GM19025 (cell line): ENCODE measurements around the gene TJP2.

ENCODE experiments used
- ATAC-seq: cut with Tn5 transposase; IDR thresholded peaks from one replicate; pipeline ENCODE4 v1.9.1; 2021; ENCODE audit warnings: mild to moderate bottlenecking, low read depth, moderate library complexity; ENCODE audit not compliant: unreplicated experiment

The TJP2 gene

DNA sequence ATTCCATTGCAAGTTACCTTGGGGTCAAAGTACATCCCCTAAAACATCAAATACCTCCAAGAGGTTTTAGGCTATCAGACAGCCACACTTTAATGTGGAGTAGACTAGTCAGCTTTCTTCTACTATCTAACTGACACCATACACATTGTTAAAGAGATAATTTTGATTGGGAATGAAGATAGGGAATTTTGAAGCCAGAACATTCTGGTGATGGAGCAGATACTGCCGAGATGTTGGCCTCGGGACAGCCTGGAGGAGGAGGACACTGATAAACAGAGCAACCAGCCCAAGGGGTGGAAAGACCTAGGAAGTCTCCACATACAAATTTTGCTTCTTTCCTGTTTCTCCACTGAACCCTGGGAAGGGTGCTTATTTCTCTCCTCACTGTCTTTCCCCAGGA is 14.9 kb downstream of the TJP2 start:
- no peak for ATAC-seq

- ATAC-seq: peak; percentile 75
Observed at GRCh38 chr9:69190086-69190862, 16.2 kb downstream of the TJP2 start.

GRCh38 chr9:69190863-69191181 is 16.7 kb downstream of the TJP2 start:
- ATAC-seq: no peak

GRCh38 chr9:69191231-69191630 is 17.2 kb downstream of the TJP2 start:
- no peak for ATAC-seq

GRCh38 chr9:69192214-69192613 is 18.1 kb downstream of the TJP2 start:
- ATAC-seq: no peak

GRCh38 chr9:69193685-69194032 is 19.6 kb downstream of the TJP2 start:
- no peak for ATAC-seq

- ATAC-seq: no peak
Observed at GRCh38 chr9:69194702-69195418, 20.8 kb downstream of the TJP2 start.

DNA sequence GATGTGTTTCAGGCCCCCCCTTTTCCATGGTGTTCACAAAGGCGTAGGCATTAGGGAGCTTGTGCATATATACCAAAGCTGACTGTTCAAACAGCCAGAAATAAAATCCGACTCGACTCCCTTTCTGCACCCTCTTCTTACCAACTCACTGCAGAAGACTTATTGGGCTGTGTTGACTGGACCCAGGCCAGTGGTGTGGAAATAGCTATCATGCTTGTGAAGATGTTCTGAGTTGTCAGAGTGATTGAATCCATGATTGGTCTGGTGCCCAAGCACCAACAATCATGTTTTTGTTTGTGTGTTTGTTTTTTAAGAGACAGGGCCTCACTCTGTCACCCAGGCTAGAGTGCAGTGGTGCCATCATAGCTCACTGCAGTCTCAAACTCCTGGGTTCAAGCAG is 21.6 kb downstream of the TJP2 start:
- ATAC-seq: no peak

DNA sequence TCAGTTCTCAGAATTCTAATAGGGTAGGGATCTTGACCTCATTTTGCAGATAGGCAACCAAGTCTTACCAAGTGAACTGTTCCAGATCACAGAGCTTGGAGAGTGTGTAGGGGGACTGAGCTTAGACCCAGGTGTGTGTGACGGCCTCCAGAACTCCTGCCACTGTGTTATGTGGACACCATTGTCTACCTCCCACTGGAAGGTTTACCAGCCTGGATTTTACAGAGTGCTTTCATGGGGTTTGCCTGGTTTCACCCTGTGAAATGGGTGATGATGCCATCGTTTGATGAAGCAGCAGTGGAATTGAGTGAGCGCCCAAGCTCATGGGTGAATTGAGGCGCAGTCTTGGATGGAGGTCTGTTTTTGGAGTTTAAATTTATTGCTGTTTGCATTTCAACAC is 23.6 kb downstream of the TJP2 start:
- no peak for ATAC-seq

DNA sequence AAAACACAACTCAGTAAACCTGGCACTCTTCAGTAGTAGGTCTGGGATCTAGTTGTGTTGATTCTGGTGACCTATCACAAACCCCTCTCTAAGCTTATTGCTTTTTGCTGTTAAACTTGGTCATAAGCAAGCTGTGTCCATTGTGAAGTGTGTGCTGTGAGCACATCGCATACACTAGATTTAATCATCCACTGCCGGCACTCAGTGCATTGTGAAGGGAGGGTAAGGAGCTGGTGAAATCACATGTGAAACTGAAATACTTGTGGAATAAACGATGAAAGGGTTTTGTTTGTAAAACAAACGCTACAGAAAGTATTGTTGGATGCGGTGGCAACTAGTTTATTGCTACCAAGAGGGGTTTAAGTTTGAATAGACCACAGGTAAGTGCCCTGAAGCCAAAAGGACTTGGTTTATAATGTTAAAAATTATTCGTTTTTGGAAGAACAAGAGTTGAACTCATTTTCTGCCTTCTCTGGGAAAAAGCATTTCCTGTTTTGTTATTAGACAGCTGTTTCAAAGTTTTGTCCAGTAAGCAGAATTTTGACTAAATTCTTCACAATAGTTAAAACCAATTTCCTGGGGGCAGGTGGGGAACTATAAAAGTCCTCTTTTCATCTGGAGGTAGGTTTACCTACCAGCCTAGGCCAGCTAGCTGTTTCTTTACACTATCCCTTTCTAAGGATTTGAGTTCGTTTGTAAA is 24.6 kb downstream of the TJP2 start:
- no peak for ATAC-seq

DNA sequence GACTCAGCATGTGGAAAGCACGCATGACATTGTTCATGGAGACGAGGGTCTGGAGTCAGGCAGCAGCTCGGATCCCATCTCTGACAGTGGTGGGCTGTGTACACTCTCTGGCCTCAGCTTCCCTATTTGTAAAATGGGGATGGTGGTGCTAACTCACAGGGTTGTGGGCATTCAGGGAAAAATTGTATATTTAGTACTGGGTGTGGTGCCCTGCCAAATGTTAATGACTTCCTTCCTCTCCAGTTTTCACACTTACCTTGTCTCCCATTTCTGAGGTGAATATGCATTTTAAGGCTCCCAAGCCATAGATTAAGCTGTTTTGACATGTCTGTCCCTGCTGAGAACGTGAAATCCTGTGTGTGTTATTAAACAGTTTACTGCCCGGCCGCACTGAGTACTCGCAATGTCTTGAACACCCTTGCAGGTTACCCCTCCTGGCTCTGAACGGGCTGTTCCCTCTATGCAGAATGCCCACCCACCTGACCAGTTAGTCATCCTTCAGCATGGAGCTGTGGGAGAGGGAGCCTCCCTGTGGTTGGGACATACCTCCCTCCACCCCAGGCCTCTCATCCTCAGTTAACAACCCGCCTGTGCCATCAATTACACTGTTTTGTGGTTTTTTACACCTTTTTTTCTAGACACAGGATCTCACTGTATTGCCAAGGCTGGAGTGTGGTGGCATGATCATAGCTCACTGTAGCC is 25.8 kb downstream of the TJP2 start:
- ATAC-seq: no peak

DNA sequence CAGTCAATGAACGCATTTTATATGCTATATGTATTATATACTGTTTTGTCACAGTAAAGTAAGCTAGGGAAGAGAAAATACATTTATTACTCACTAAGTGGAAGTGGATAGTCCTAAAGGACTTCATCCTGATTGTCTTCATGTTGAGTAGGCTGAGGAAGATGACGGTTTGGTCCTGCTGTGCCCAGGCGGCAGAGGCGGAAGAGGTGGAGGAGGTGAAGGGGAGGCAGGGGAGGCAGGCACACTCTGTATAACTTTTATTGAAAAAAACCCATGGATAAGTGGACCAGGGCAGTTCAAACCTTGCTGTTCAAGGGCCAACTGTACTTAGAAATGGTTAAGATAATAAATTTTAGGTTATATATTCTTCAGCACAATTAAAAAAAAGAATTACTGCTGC is 28.5 kb downstream of the TJP2 start:
- ATAC-seq: no peak

DNA sequence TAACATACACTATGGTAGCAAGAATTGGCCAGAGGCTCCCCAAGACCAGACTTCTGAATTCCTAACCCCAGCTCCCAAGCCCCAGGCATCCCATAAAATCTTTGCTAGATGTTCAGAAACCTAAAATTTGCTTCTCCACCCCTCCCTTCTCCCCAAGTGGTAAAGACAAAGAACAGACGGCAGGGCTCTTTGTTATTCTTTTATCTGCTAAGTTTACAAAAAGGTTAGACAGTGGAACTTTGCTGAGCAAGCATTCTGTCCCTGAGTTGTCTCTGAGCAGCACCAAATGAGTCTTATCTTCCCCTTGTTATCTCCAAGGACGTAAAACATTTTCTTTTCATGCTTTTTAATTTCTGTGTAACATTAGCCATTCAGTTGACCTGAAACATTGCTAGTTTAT is 30.2 kb downstream of the TJP2 start:
- no peak for ATAC-seq

DNA sequence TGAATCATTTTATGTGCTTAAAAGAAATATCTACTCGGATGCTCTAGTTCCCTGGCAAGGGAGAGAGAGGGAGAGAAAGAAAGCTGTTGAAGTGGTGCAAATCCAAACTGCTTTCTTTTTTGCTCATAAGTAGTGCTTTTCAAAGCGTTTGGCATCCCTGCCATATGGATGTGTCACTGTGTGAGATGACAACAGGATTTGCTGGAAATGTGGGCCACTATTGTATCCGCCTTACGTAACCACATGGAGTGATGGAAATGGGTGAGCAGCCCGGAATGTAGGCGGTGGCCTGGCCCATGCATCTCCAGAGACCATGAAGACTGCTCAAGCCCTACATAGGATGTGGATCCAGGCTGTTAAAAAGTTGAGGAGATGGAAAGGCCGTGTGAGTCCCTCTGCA is 30.8 kb downstream of the TJP2 start:
- no peak for ATAC-seq

DNA sequence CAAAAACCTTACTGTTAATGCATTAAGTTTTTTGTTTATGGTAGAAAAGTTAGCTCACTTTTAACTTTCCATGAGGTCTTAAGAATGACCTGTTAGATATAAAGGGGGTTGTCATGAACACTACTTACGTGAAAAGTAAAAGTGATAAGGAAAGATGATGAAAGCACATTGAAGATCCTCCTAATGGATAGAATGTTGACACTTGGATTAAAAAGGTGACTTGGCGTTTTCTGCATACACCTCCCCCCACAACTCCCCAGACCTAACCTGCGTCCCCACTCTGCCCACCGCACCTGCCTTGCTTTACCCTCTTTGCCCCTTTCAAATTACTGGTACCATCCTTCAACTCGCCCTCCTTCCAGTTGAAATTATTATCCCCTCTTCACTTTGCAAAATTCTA is 32.0 kb downstream of the TJP2 start:
- no peak for ATAC-seq

- no peak for ATAC-seq
Observed at GRCh38 chr9:69207503-69207902, 33.4 kb downstream of the TJP2 start.

DNA sequence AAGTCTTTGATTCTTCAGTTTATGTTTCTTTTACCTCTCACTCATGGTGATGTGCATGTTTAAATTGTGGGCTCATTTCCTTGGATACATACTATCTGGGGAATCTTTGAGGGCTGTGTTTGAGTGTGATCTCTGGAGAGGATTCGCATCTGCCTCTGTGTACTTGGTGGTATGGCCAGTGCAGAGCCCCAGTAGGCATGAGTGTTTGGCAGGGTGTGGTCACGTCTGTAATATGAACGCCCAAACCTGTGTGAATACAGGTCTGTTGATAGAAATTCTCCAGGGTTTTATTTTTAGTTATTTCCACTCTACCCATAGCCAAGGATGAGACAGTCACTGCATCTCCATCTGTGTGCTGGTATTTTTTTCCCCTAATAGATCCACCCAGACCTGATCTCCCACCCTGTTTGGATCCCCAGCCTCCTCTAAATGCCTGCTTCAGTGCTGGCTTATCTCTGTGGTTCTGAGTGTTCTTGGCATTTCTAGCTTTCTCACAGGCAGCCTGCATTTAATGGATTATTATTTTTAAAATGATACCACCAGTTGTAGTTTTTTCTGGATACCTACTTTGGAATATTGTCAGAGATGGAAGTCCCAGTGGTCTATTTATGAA is 37.5 kb downstream of the TJP2 start:
- no peak for ATAC-seq

GRCh38 chr9:69213647-69214046 is 39.6 kb downstream of the TJP2 start:
- no peak for ATAC-seq

DNA sequence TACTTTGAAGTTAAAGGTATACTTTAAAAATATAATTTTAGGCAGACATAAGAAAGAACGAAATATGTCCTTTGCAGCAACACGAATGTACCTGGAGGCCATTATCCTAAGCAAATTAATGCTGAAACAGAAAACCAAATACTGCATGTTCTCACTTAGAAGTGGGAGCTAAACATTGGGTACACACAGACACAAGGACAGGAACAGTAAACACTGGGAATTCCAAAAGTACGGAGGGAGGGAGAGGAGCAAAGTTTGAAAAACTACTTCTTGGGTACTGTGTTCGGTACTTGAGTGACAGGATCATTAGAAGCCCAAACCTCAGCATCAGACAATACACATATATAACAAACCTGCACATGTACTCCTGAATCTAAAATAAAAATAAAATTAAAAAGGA is 40.9 kb downstream of the TJP2 start:
- ATAC-seq: no peak

- no peak for ATAC-seq
Observed at GRCh38 chr9:69215774-69216485, 41.9 kb downstream of the TJP2 start.
